Prostate gland (tissue), 2 donors: ENCODE data around the gene CMTM2. TPM values are rescaled to one million over a fixed set of nuclear protein-coding genes. Genes with fewer than 3 reads are reported as not detected.

Source experiments
- DNase-seq: peaks from one replicate; pipeline ENCODE4 v3.0.0-alpha.2; 2019; ENCODE audit warnings: low spot score
- H3K27ac ChIP-seq, 2 donors: fragments of 200-600 bp; sonication (generic); 2 replicates each; pipeline ENCODE4 v1.5.1; 2017 to 2019
- H3K27me3 ChIP-seq: fragments of 200-600 bp; sonication (generic); replicated peaks from 2 replicates; pipeline ENCODE4 v1.5.1; 2019; ENCODE audit not compliant: insufficient read depth
- H3K36me3 ChIP-seq, 2 donors: fragments of 200-600 bp; sonication (generic); 1 replicate in 1 of 2; 2 replicates in 1 of 2; pipeline versions ENCODE4 v1.5.1 to v1.8.1; 2017 to 2019
- H3K4me1 ChIP-seq: fragments of 200-600 bp; sonication (generic); replicated peaks from 2 replicates; pipeline ENCODE4 v1.5.1; 2019
- H3K4me3 ChIP-seq, 2 donors: fragments of 200-600 bp; sonication (generic); 2 replicates each; pipeline ENCODE4 v1.5.1; 2017 to 2019
- H3K9me3 ChIP-seq: fragments of 200-600 bp; sonication (generic); 2 replicates; pipeline ENCODE4 v1.5.1; 2017
- POLR2A ChIP-seq: fragments of 450-650 bp; IDR thresholded peaks from one replicate; pipeline ENCODE4 v1.6.1; 2016; ENCODE audit warnings: antibody characterized with exemption, mild to moderate bottlenecking
- POLR2AphosphoS5 ChIP-seq: sonication (generic); formaldehyde crosslinking; IDR thresholded peaks from one replicate; pipeline ENCODE4 v1.6.1; 2017; ENCODE audit warnings: antibody characterized with exemption
- WGBS: methylation state at CpG from one replicate; pipeline ENCODE4 v1.1.5; 2018; 5-methylcytosine and 5-hydroxymethylcytosine counted together
- intact Hi-C: fragments of 100-400 bp; cut with DNase I; formaldehyde crosslinking; loops from one replicate; pipeline ENCODE4 v1.14.2; 2022
- total RNA-seq, 2 donors: library from RNA; depleted of rRNA; stranded (reverse); fragments of >200 nt; gene quantifications; one replicate each; pipeline ENCODE4 v1.1.0, GENCODE V29; 2016
- TF ChIP-seq, protein P1 (sequence below), 4 experiments: fragments of 200-600 bp in 2 of 4; fragments of 450-650 bp in 2 of 4; sonication (generic) in 2 of 4; IDR thresholded peaks; 1 replicate in 3 of 4; 2 replicates in 1 of 4; pipeline ENCODE4 v1.5.1; 2016 to 2019; ENCODE audit warnings: antibody characterized with exemption in 4 of 4, mild to moderate bottlenecking in 2 of 4, moderate library complexity in 2 of 4

CMTM2 gene
- total RNA-seq, 2 donors from 2014 or later = 62.9 TPM; not detected in 1

DNA sequence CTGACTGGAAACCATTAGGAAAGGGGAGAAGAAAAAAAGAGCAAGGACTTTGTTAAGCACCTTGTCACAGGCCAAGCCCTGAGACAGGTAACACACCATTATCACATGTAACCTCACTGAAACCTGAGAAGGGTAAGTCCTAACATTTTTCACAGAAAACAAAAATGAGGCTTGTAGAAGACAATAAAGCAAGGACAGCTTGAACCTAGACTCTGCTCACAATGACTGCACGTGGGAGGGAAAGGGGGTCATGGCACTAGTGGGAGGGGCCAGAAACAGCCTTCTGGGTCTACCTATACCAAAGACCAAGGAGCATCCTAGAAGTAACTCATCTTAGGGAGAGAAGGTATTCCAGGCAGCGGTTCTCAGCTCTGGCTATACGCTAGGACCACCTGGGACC, 36.9 kb upstream of the CMTM2 start:
- DNase-seq = no peak
- no peak overlapping the region for H3K27ac ChIP-seq
- no peaks in the 10 kb centered on the region for H3K9me3 ChIP-seq
- 78% methylated on average over 3 of the region's 3 CpGs for WGBS
- TF ChIP-seq, protein P1, sequence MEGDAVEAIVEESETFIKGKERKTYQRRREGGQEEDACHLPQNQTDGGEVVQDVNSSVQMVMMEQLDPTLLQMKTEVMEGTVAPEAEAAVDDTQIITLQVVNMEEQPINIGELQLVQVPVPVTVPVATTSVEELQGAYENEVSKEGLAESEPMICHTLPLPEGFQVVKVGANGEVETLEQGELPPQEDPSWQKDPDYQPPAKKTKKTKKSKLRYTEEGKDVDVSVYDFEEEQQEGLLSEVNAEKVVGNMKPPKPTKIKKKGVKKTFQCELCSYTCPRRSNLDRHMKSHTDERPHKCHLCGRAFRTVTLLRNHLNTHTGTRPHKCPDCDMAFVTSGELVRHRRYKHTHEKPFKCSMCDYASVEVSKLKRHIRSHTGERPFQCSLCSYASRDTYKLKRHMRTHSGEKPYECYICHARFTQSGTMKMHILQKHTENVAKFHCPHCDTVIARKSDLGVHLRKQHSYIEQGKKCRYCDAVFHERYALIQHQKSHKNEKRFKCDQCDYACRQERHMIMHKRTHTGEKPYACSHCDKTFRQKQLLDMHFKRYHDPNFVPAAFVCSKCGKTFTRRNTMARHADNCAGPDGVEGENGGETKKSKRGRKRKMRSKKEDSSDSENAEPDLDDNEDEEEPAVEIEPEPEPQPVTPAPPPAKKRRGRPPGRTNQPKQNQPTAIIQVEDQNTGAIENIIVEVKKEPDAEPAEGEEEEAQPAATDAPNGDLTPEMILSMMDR (IDR thresholded peaks at IDR 0.05) = no peak
- TF ChIP-seq POLR2AphosphoS5 (no peak), POLR2A (no peak)
- no peaks in the 10 kb centered on the region for H3K27me3 ChIP-seq
- intact Hi-C loops = no loop called here
- H3K36me3 ChIP-seq = no peaks in the 10 kb centered on the region
- H3K4me1 ChIP-seq = no peaks in the 10 kb centered on the region
- H3K4me3 ChIP-seq = no peak overlapping the region

DNA sequence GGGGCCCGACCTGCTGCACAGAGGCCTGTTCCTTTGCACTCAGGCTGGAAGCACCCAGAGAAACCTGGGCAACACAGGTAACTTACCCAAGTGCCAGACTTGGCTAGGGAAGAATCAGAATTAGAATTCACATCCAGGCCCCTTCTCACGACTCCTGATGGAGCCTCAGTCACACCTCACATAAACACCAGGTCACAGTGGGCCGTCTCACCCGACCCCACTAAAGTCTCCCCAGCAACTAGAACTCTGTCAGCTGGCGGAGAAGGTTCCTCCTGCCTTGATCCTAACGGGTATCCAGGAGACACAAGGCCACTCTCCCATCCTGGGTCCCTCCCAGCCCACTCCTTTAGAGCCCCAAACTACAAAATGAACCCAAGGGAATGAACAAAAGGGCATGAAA, 35.7 kb upstream of the CMTM2 start:
- 79% methylated on average over 5 of the region's 6 CpGs for WGBS
- DNase-seq = no peak
- no peak overlapping the region for H3K27ac ChIP-seq
- H3K4me3 ChIP-seq = no peak overlapping the region
- H3K9me3 ChIP-seq = no peaks in the 10 kb centered on the region
- H3K4me1 ChIP-seq = no peaks in the 10 kb centered on the region
- TF ChIP-seq, protein P1 (IDR thresholded peaks at IDR 0.05) = no peak
- TF ChIP-seq POLR2AphosphoS5 (no peak), POLR2A (no peak)
- no peaks in the 10 kb centered on the region for H3K27me3 ChIP-seq
- no peaks in the 10 kb centered on the region for H3K36me3 ChIP-seq
- intact Hi-C loops = no loop called here

DNA sequence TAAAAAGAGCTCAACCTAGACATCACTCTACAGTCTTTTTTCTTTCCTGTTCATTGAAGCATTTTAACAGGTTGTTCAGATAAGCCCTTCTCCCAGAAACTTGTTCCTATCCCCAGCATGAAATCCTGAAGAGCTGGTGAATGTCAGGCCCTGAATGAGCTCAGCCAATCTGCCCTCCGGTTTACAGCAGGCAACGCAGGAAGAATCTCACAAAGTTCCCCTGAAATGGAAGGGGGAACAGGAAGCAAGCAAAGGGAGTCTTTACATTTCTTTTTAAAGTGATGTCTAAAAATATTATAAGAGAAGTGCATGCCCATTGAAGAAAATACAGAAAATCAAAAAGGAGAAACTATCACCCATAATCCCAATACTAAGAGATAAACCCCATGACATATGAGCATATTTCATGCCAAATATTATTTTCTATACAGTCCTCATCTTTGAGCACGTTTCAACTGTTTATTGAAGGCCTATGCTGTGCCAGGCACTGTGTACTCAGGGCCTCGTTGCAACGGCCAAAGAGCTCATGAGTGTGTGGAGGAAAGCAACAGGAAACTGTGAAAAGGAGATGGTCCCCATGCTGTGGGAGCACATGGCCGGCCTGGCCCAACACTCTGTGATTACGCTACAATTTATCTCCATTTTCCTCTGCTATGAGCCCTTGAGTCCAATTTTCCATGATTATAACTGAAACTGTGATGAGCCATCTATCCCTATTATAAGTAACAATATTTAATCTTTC, 35.1 kb upstream of the CMTM2 start:
- H3K36me3 ChIP-seq = no peaks in the 10 kb centered on the region
- H3K4me1 ChIP-seq = no peaks in the 10 kb centered on the region
- DNase-seq = no peak
- H3K27ac ChIP-seq = no peak overlapping the region
- WGBS = 64% methylated on average over 7 of the region's 7 CpGs
- no peaks in the 10 kb centered on the region for H3K27me3 ChIP-seq
- TF ChIP-seq, protein P1 (IDR thresholded peaks at IDR 0.05) = no peak
- TF ChIP-seq POLR2AphosphoS5 (no peak), POLR2A (no peak)
- intact Hi-C loops = no loop called here
- no peak overlapping the region for H3K4me3 ChIP-seq
- H3K9me3 ChIP-seq = no peaks in the 10 kb centered on the region

DNA sequence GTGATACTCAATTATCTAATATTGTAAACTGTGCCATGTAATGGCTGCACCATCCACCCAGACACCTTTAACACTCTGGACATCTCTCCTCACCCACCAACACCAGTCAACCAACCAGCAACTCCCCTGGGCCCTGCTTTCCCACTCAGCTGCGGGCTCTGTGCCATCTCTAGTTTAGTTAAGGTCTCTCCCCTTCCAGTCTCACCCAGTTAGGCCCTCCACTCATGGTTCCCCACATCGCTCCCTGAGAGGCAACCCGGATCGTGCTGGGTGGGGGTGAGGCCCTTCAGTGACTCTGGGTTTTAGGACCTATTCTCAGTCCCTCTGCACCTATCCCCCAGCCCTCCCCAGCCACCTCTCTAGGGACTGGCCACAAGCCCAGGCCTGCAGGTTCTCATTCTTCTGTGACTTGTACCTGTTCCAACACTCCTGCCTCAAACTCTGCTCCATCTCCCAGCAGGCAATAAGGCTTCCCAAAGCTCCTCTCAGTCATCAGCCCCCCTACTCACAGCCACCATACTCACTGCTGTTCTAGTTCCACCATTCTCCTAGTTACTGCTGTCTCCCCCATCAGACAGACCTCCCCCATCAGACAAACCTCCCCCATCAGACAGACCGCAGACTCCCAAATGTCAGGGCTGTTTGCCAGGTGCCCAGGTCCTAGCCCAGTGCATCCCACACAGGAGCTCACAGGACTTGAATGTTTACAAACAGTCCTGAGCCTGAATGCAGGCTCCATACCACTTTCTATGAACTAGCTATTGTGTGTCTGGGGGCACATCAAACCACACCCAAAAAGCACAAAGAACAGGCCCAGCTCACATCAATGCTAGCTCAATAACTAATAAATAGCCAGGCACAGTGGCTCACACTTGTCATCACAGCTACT, 31.9 kb upstream of the CMTM2 start:
- no peak for TF ChIP-seq POLR2A
- no peak for TF ChIP-seq POLR2AphosphoS5
- TF ChIP-seq, protein P1 (IDR thresholded peaks at IDR 0.05) = no peak
- no peak for DNase-seq
- no peak overlapping the region for H3K4me3 ChIP-seq
- H3K9me3 ChIP-seq = no peaks in the 10 kb centered on the region
- no peaks in the 10 kb centered on the region for H3K36me3 ChIP-seq
- H3K27ac ChIP-seq = no peak overlapping the region
- 84% methylated on average over 5 of the region's 5 CpGs for WGBS
- no peaks in the 10 kb centered on the region for H3K4me1 ChIP-seq
- intact Hi-C loops = no loop called here
- no peaks in the 10 kb centered on the region for H3K27me3 ChIP-seq
